NCI-H2107 treated with DMSO at 0.1 percent for 48 hours (cell line): Measurements from ENCODE around the gene MEI1.
A peak's percentile ranks its signal among the peaks of the same experiment; 100 is the strongest.
"Not testable (repeated sequence)": the region's sequence is repeated elsewhere in the genome, so short reads cannot be mapped to it uniquely, and the experiment has no call there.

Experiments
- DNase-seq: peaks from one replicate; lab custom pipeline; 2025; ENCODE audit not compliant: unreplicated experiment; lab: John Stamatoyannopoulos, UW

The MEI1 gene

GRCh38 chr22:41699264-41700107 lies at the start of gene MEI1:
TSS of gene MEI1 (plus strand) at chr22:41699503. CDS start at chr22:41699539, 36 bp downstream.
- DNase-seq = no peak

GRCh38 chr22:41650229-41650628 lies 49.1 kb upstream of the MEI1 start:
- no peak for DNase-seq

GRCh38 chr22:41650821-41651220 lies 48.5 kb upstream of the MEI1 start:
- DNase-seq = no peak

GRCh38 chr22:41654322-41654721 lies 45.0 kb upstream of the MEI1 start:
- DNase-seq = no peak

GRCh38 chr22:41656556-41656955 lies 42.7 kb upstream of the MEI1 start:
- DNase-seq = no peak

GRCh38 chr22:41657709-41658108 lies 41.6 kb upstream of the MEI1 start:
- no peak for DNase-seq

- DNase-seq = no peak
Observed at GRCh38 chr22:41658869-41659268, 40.4 kb upstream of the MEI1 start.

- no peak for DNase-seq
Observed at GRCh38 chr22:41659941-41660340, 39.4 kb upstream of the MEI1 start.

- no peak for DNase-seq
Observed at GRCh38 chr22:41660416-41660815, 38.9 kb upstream of the MEI1 start.

GRCh38 chr22:41661088-41661487 lies 38.2 kb upstream of the MEI1 start:
- no peak for DNase-seq

GRCh38 chr22:41661713-41662112 lies 37.6 kb upstream of the MEI1 start:
- DNase-seq = no peak

GRCh38 chr22:41663594-41663993 lies 35.7 kb upstream of the MEI1 start:
- not testable (repeated sequence) for DNase-seq

GRCh38 chr22:41664490-41664889 lies 34.8 kb upstream of the MEI1 start:
- no peak for DNase-seq

GRCh38 chr22:41664951-41665350 lies 34.4 kb upstream of the MEI1 start:
- no peak for DNase-seq

GRCh38 chr22:41668971-41669911 lies 30.1 kb upstream of the MEI1 start:
- DNase-seq = no peak

GRCh38 chr22:41672096-41672495 lies 27.2 kb upstream of the MEI1 start:
- DNase-seq = not testable (repeated sequence)

GRCh38 chr22:41672780-41673509 lies 26.4 kb upstream of the MEI1 start:
- DNase-seq = no peak

GRCh38 chr22:41674846-41675340 lies 24.4 kb upstream of the MEI1 start:
- peak; percentile 33 for DNase-seq

- DNase-seq = no peak
Observed at GRCh38 chr22:41676134-41676533, 23.2 kb upstream of the MEI1 start.

GRCh38 chr22:41681616-41682015 lies 17.7 kb upstream of the MEI1 start:
- no peak for DNase-seq
